Femur (tissue), 1 donor: ENCODE results near the gene NHERF1.

Source experiments
- DNase-seq: peaks from one replicate; pipeline ENCODE4 v3.0.0-alpha.2; 2017

The NHERF1 gene

GRCh38 chr17:74769856-74770497 lies 21.5 kb downstream of the NHERF1 start:
- DNase-seq: no peak

GRCh38 chr17:74770498-74771318 lies 22.3 kb downstream of the NHERF1 start:
- DNase-seq: no peak

- no peak for DNase-seq
Measured at GRCh38 chr17:74771319-74771914, 23.0 kb downstream of the NHERF1 start.

GRCh38 chr17:74772053-74772452 lies 23.6 kb downstream of the NHERF1 start:
- no peak for DNase-seq

GRCh38 chr17:74773414-74773813 lies 25.0 kb downstream of the NHERF1 start:
- DNase-seq: no peak

- no peak for DNase-seq
Measured at GRCh38 chr17:74773871-74774286, 25.5 kb downstream of the NHERF1 start.

- no peak for DNase-seq
Measured at GRCh38 chr17:74775409-74776043, 27.1 kb downstream of the NHERF1 start.

GRCh38 chr17:74776044-74776962 lies 27.9 kb downstream of the NHERF1 start, which contains the start of gene NAT9:
NAT9 (minus strand) TSS chr17:74776345; CDS start chr17:74775698, 647 bp downstream.
- peak; percentile 98 for DNase-seq

- DNase-seq: no peak
Measured at GRCh38 chr17:74776990-74777389, 28.6 kb downstream of the NHERF1 start.

GRCh38 chr17:74777901-74778515 lies 29.6 kb downstream of the NHERF1 start:
- no peak for DNase-seq

GRCh38 chr17:74778960-74779359 lies 30.5 kb downstream of the NHERF1 start:
- no peak for DNase-seq

GRCh38 chr17:74779501-74779900 lies 31.1 kb downstream of the NHERF1 start:
- DNase-seq: no peak

GRCh38 chr17:74779948-74780400 lies 31.5 kb downstream of the NHERF1 start:
- DNase-seq: peak; percentile 78

- no peak for DNase-seq
Measured at GRCh38 chr17:74780443-74781238, 32.2 kb downstream of the NHERF1 start.

GRCh38 chr17:74782571-74782970 lies 34.1 kb downstream of the NHERF1 start:
- DNase-seq: no peak

GRCh38 chr17:74784125-74784810 lies 35.8 kb downstream of the NHERF1 start:
- no peak for DNase-seq

GRCh38 chr17:74785096-74785980 lies 36.9 kb downstream of the NHERF1 start:
- DNase-seq: no peak

GRCh38 chr17:74785981-74786360 lies 37.5 kb downstream of the NHERF1 start:
- DNase-seq: no peak

- DNase-seq: no peak
Measured at GRCh38 chr17:74786431-74787055, 38.1 kb downstream of the NHERF1 start.
